Measurements from ENCODE around the gene DLGAP1.

GRCh38 chr18:3450012-3450798 is 1004.9 kb downstream of the DLGAP1 start, which contains the start of gene TGIF1:
- no peak for TF ChIP-seq NFYB (CRISPR knock-in tag; IDR thresholded peaks at IDR 0.05)
- no peak for TF ChIP-seq CREM (IDR thresholded peaks at IDR 0.05)
- TF ChIP-seq CREM (CRISPR knock-in tag; IDR thresholded peaks at IDR 0.05), result no peak
- no peak for TF ChIP-seq RBM39 (IDR thresholded peaks at IDR 0.05; ENCODE audit: low read depth, low read length, poor library complexity, severe bottlenecking)
- TF ChIP-seq HNF4G (IDR thresholded peaks at IDR 0.05; ENCODE audit: borderline replicate concordance, low read depth, low read length), result no peak
- TF ChIP-seq HNF4G (CRISPR knock-in tag; IDR thresholded peaks at IDR 0.05; ENCODE audit: borderline replicate concordance, low read depth), result peak; percentile 36; the same call in 1 of the 2 replicates
- TF ChIP-seq YY1 (IDR thresholded peaks at IDR 0.05; ENCODE audit: insufficient read depth, insufficient replicate concordance, low read depth, low read length), result no peak
- TF ChIP-seq, protein P1, sequence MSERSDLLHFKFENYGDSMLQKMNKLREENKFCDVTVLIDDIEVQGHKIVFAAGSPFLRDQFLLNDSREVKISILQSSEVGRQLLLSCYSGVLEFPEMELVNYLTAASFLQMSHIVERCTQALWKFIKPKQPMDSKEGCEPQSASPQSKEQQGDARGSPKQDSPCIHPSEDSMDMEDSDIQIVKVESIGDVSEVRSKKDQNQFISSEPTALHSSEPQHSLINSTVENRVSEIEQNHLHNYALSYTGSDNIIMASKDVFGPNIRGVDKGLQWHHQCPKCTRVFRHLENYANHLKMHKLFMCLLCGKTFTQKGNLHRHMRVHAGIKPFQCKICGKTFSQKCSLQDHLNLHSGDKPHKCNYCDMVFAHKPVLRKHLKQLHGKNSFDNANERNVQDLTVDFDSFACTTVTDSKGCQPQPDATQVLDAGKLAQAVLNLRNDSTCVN (CRISPR knock-in tag; IDR thresholded peaks at IDR 0.05; ENCODE audit: borderline replicate concordance), result no peak

Measured in HepG2 (cell line).